GM19395 (cell line): ENCODE data around the gene SLC45A2.
"Not testable (repeated sequence)": the region's sequence is repeated elsewhere in the genome, so short reads cannot be mapped to it uniquely, and the experiment has no call there.

Experiments used
- ATAC-seq: cut with Tn5 transposase; IDR thresholded peaks from one replicate; pipeline ENCODE4 v1.9.1; 2021; ENCODE audit warnings: mild to moderate bottlenecking, moderate library complexity; ENCODE audit not compliant: unreplicated experiment

Gene SLC45A2

GRCh38 chr5:33931136-33931535, 53.4 kb downstream of the SLC45A2 start:
- ATAC-seq = no peak

GRCh38 chr5:33929925-33930690, 54.4 kb downstream of the SLC45A2 start:
- no peak for ATAC-seq

GRCh38 chr5:33928283-33928682, 56.2 kb downstream of the SLC45A2 start:
- ATAC-seq = no peak

- ATAC-seq = no peak
Observed at GRCh38 chr5:33927685-33928084, 56.8 kb downstream of the SLC45A2 start.

- ATAC-seq = peak; percentile 63
Observed at GRCh38 chr5:33925278-33925677, 59.2 kb downstream of the SLC45A2 start.

- ATAC-seq = no peak
Observed at GRCh38 chr5:33921002-33921401, 63.5 kb downstream of the SLC45A2 start.

- not testable (repeated sequence) for ATAC-seq
Observed at GRCh38 chr5:33914844-33915243, 69.6 kb downstream of the SLC45A2 start.

- ATAC-seq = not testable (repeated sequence)
Observed at GRCh38 chr5:33906248-33906647, 78.2 kb downstream of the SLC45A2 start.

GRCh38 chr5:33905381-33905780, 79.1 kb downstream of the SLC45A2 start:
- ATAC-seq = no peak

GRCh38 chr5:33903118-33903517, 81.4 kb downstream of the SLC45A2 start:
- ATAC-seq = no peak

GRCh38 chr5:33901156-33901555, 83.3 kb downstream of the SLC45A2 start:
- ATAC-seq = no peak
